ENCODE results near the gene PAGR1.
"Not testable (repeated sequence)": the region's sequence is repeated elsewhere in the genome, so short reads cannot be mapped to it uniquely, and the experiment has no call there.

Gene PAGR1

GRCh38 chr16:29864205-29864604 is 48.3 kb downstream of the PAGR1 start:
- DNase-seq (ENCODE audit: low read depth, low spot score): no peak
- no peak for TF ChIP-seq SUZ12 (IDR thresholded peaks at IDR 0.05; ENCODE audit: extremely low read depth, insufficient read depth, insufficient read length)
- no peak for TF ChIP-seq ZNF274 (IDR thresholded peaks at IDR 0.05; ENCODE audit: low read depth, low read length)
- no peak for TF ChIP-seq YY1 (IDR thresholded peaks at IDR 0.05; ENCODE audit: insufficient read depth, insufficient read length)
- peaks cover 22% of the 10 kb centered on the region for H3K36me3 ChIP-seq (ENCODE audit: insufficient read depth, insufficient read length, low read length)
- peaks cover 7% of the 10 kb centered on the region for H3K4me1 ChIP-seq (ENCODE audit: insufficient read depth, insufficient read length)
- H3K4me3 ChIP-seq (ENCODE audit: insufficient read length, low read depth): no peak overlapping the region
- H3K9ac ChIP-seq (ENCODE audit: insufficient read length, low read depth): peak overlapping the region; percentile 16
- no peaks in the 10 kb centered on the region for H3K27me3 ChIP-seq (ENCODE audit: insufficient read depth, insufficient read length)
- no peaks in the 10 kb centered on the region for H3K9me3 ChIP-seq (ENCODE audit: insufficient read depth, low read length)

GRCh38 chr16:29868396-29869009 is 52.6 kb downstream of the PAGR1 start:
- no peak for DNase-seq (ENCODE audit: low read depth, low spot score)
- no peaks in the 10 kb centered on the region for H3K27me3 ChIP-seq (ENCODE audit: insufficient read depth, insufficient read length)
- no peak for TF ChIP-seq YY1 (IDR thresholded peaks at IDR 0.05; ENCODE audit: insufficient read depth, insufficient read length)
- no peak for TF ChIP-seq SUZ12 (IDR thresholded peaks at IDR 0.05; ENCODE audit: extremely low read depth, insufficient read depth, insufficient read length)
- TF ChIP-seq ZNF274 (IDR thresholded peaks at IDR 0.05; ENCODE audit: low read depth, low read length): no peak

GRCh38 chr16:29869067-29869466 is 53.1 kb downstream of the PAGR1 start:
- H3K9ac ChIP-seq (ENCODE audit: insufficient read length, low read depth); H3K9me3 ChIP-seq (ENCODE audit: insufficient read depth, low read length); H3K4me3 ChIP-seq (ENCODE audit: insufficient read length, low read depth); DNase-seq (ENCODE audit: low read depth, low spot score); H3K27me3 ChIP-seq (ENCODE audit: insufficient read depth, insufficient read length): not testable (repeated sequence)
- Histone ChIP-seq H3K4me1 (ENCODE audit: insufficient read depth, insufficient read length) (peaks cover 12% of the 10 kb centered on the region), H3K36me3 (ENCODE audit: insufficient read depth, insufficient read length, low read length) (peaks cover 10% of the 10 kb centered on the region)

More at GRCh38 chr16:29868396-29869009, 52.6 kb downstream of the PAGR1 start:
- H3K9me3 ChIP-seq (ENCODE audit: insufficient read depth, low read length): no peaks in the 10 kb centered on the region
- H3K4me3 ChIP-seq (ENCODE audit: insufficient read length, low read depth): no peak overlapping the region
- H3K9ac ChIP-seq (ENCODE audit: insufficient read length, low read depth): no peak overlapping the region
- peaks cover 10% of the 10 kb centered on the region for H3K36me3 ChIP-seq (ENCODE audit: insufficient read depth, insufficient read length, low read length)
- H3K4me1 ChIP-seq (ENCODE audit: insufficient read depth, insufficient read length): peaks cover 12% of the 10 kb centered on the region

Measured in NT2/D1 (cell line).